ENCODE results near the gene ASPSCR1. TPM values are rescaled to one million over a fixed set of nuclear protein-coding genes. Genes with fewer than 3 reads are reported as not detected.

ASPSCR1 gene
- total and polyA plus RNA-seq, 2 of the 4 experiments (the other 2 are of a cell fraction): 7.2 to 17.2 TPM

DNA sequence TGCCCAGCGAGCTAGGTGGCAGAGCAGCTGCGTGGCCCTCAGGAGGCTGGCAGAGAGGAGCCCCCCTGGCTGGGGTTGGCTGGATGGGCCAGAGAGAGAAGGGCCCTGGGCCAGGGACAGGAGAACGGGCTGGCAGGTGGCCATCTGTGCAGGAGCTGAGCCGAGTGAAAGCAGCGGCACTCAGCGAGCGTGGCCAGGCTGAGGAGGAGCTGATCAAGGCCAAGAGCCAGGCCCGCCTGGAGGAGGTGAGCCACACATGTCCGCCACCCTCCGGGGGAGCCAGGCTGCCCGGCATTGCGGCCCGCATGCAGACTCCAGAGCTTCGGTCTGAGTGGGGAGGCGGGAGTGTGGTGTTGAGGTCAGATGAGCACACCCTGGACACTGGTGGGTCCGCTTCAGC is 52.0 kb downstream of the ASPSCR1 start:
- in situ Hi-C loops (cut with MboI; ENCODE audit: low sequenced_read_pairs): no loop called here
- CTCF ChIA-PET: no interaction called here
- TF ChIP-seq, protein P1, sequence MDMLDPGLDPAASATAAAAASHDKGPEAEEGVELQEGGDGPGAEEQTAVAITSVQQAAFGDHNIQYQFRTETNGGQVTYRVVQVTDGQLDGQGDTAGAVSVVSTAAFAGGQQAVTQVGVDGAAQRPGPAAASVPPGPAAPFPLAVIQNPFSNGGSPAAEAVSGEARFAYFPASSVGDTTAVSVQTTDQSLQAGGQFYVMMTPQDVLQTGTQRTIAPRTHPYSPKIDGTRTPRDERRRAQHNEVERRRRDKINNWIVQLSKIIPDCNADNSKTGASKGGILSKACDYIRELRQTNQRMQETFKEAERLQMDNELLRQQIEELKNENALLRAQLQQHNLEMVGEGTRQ (IDR thresholded peaks at IDR 0.05; ENCODE audit: low read depth, low read length): no peak
- TF ChIP-seq MAFK (IDR thresholded peaks at IDR 0.05; ENCODE audit: low read depth, low read length): no peak
- no peak for TF ChIP-seq MAZ (IDR thresholded peaks at IDR 0.05; ENCODE audit: borderline replicate concordance, low read depth, low read length)

More for the DNA sequence above, 52.0 kb downstream of the ASPSCR1 start:
- ATAC-seq (ENCODE audit: low read depth) (no peak), DNase-seq (no peak)
- Histone ChIP-seq H3K9me3 (ENCODE audit: control insufficient read depth, insufficient read depth, low read length) (no peaks in the 10 kb centered on the region), H3K27me3 (ENCODE audit: control insufficient read depth, insufficient read depth, low read length) (no peaks in the 10 kb centered on the region), H4K8ac (ENCODE audit: low read depth in 2 of 2, low read length in 2 of 2) (no peak overlapping the region), H3K56ac (ENCODE audit: extremely low read depth, insufficient read depth, low read length) (no peak overlapping the region), H3K4ac (ENCODE audit: low read depth, low read length) (no peak overlapping the region), H2AK5ac (ENCODE audit: low read depth, low read length) (peak overlapping the region; percentile 28; the same call in 1 of the 2 replicates), H3K9ac (ENCODE audit: low read depth, low read length) (no peak overlapping the region), H3K4me3 (ENCODE audit: insufficient read depth, low read depth, low read length) (no peak overlapping the region), H2BK20ac (ENCODE audit: low read depth, low read length) (no peak overlapping the region), H3K4me2 (ENCODE audit: low read depth, low read length) (no peak overlapping the region), H3K27ac (ENCODE audit: insufficient read depth, low read length) (no peak overlapping the region), H3K4me1 (ENCODE audit: control insufficient read depth, insufficient read depth, low read length) (peaks cover 4% of the 10 kb centered on the region; the same call in 1 of the 2 replicates), H4K5ac (ENCODE audit: low read depth, low read length) (no peak overlapping the region), H3K9me1 (ENCODE audit: insufficient read depth, low read length) (no peaks in the 10 kb centered on the region), H2AK9ac (replicated peaks; ENCODE audit: low read depth, low read length, poor library complexity) (peak overlapping the region; percentile 28), H4K91ac (ENCODE audit: insufficient read depth, low read depth, low read length) (no peak overlapping the region), H2AFZ (replicated peaks; ENCODE audit: low read length, poor library complexity) (no peak overlapping the region), H4K20me1 (ENCODE audit: insufficient read depth, low read length) (no peaks in the 10 kb centered on the region; the same call in 1 of the 2 replicates), H3K23ac (ENCODE audit: low read depth, low read length) (no peak overlapping the region), H2BK15ac (ENCODE audit: low read depth, low read length) (no peak overlapping the region), H3K14ac (replicated peaks; ENCODE audit: low read depth, low read length) (no peak overlapping the region), H2BK5ac (ENCODE audit: low read depth, low read length, poor library complexity, severe bottlenecking) (no peak overlapping the region), H3K36me3 (ENCODE audit: control insufficient read depth, insufficient read depth, low read length) (peaks cover 2% of the 10 kb centered on the region), H3K18ac (ENCODE audit: low read depth, low read length) (no peak overlapping the region), H2BK120ac (ENCODE audit: low read depth, low read length) (no peak overlapping the region), H3K79me1 (ENCODE audit: low read depth in 1 of 2, low read length in 2 of 2) (peaks cover 0 to 4% of the 10 kb centered on the region in 2 experiments; a peak in 1 of 4 replicates)
- intact Hi-C loops (cut with micrococcal nuclease) (no loop called here), dilution Hi-C loops (cut with HindIII; ENCODE audit: low sequenced_read_pairs, unreplicated experiment) (no loop called here)
- POLR2A ChIA-PET (ENCODE audit: unreplicated experiment): no interaction called here
- no TSS peak for BruUV-seq (replicated peaks)
- WGBS, 2 experiments (ENCODE audit: extremely low coverage in 2 of 2, insufficient read length in 1 of 2): 94% methylated on average over 16 of the region's 16 CpGs; no CpG with 5 or more reads in 1 of the 2 experiments
